8988T (cell line): ENCODE measurements around the gene PCDHB14.
"Not testable (repeated sequence)": the region's sequence is repeated elsewhere in the genome, so short reads cannot be mapped to it uniquely, and the experiment has no call there.

ENCODE experiments used
- DNase-seq: peaks from one replicate; pipeline ENCODE4 v3.0.0; 2011

Gene PCDHB14

GRCh38 chr5:141210849-141211248, 12.3 kb upstream of the PCDHB14 start:
- not testable (repeated sequence) for DNase-seq

GRCh38 chr5:141213656-141214339, 9.3 kb upstream of the PCDHB14 start, which contains the start of gene PCDHB13:
TSS of gene PCDHB13 (plus strand) at chr5:141213919. CDS start at chr5:141214124, 205 bp downstream.
- DNase-seq, result not testable (repeated sequence)

GRCh38 chr5:141214583-141214982, 8.6 kb upstream of the PCDHB14 start:
- not testable (repeated sequence) for DNase-seq

GRCh38 chr5:141215504-141215903, 7.6 kb upstream of the PCDHB14 start:
- DNase-seq, result not testable (repeated sequence)

- DNase-seq, result not testable (repeated sequence)
These were observed 7.1 kb upstream of the PCDHB14 start for GRCh38 chr5:141216035-141216434.

GRCh38 chr5:141224844-141225243, 1.7 kb downstream of the PCDHB14 start:
- not testable (repeated sequence) for DNase-seq

- DNase-seq, result not testable (repeated sequence)
These were observed 2.3 kb downstream of the PCDHB14 start for GRCh38 chr5:141225421-141225820.

GRCh38 chr5:141234109-141234667, 11.0 kb downstream of the PCDHB14 start:
- DNase-seq, result no peak

GRCh38 chr5:141235922-141236321, 12.8 kb downstream of the PCDHB14 start:
- DNase-seq, result not testable (repeated sequence)

- DNase-seq, result no peak
These were observed 13.6 kb downstream of the PCDHB14 start for GRCh38 chr5:141236516-141237313.

GRCh38 chr5:141241496-141241895, 18.4 kb downstream of the PCDHB14 start:
- no peak for DNase-seq

- no peak for DNase-seq
These were observed 22.1 kb downstream of the PCDHB14 start, which contains the start of gene PCDHB15 for GRCh38 chr5:141245250-141245717. TSS of gene PCDHB15 (plus strand) at chr5:141245395. CDS start at chr5:141245579, 184 bp downstream.

- DNase-seq, result not testable (repeated sequence)
These were observed 23.8 kb downstream of the PCDHB14 start for GRCh38 chr5:141246971-141247370.

- DNase-seq, result not testable (repeated sequence)
These were observed 24.3 kb downstream of the PCDHB14 start for GRCh38 chr5:141247434-141247833.

GRCh38 chr5:141250576-141250975, 27.4 kb downstream of the PCDHB14 start:
- DNase-seq, result no peak

GRCh38 chr5:141258464-141258863, 35.3 kb downstream of the PCDHB14 start:
- no peak for DNase-seq

- no peak for DNase-seq
These were observed 35.8 kb downstream of the PCDHB14 start for GRCh38 chr5:141258948-141259347.

GRCh38 chr5:141260458-141261237, 37.5 kb downstream of the PCDHB14 start:
- no peak for DNase-seq

- no peak for DNase-seq
These were observed 38.0 kb downstream of the PCDHB14 start for GRCh38 chr5:141261238-141261546.

- DNase-seq, result no peak
These were observed 46.1 kb downstream of the PCDHB14 start for GRCh38 chr5:141269195-141269594.

GRCh38 chr5:141272906-141273305, 49.8 kb downstream of the PCDHB14 start:
- no peak for DNase-seq
